Thoracic aorta (tissue), 2 donors: ENCODE results near the gene GRK2. TPM values are rescaled to one million over a fixed set of nuclear protein-coding genes. Genes with fewer than 3 reads are reported as not detected.

Experiments used
- ATAC-seq: fragments of 150-250 bp; one replicate; pipeline ENCODE4 v1.8.0; 2017; ENCODE audit warnings: low read depth; ENCODE audit not compliant: insufficient number of reproducible peaks, low FRiP score
- DNase-seq: peaks from one replicate; pipeline ENCODE4 v3.0.0-alpha.2; 2020; ENCODE audit warnings: low spot score
- H3K27ac ChIP-seq, 2 donors: fragments of 200-600 bp; sonication (generic); 1 replicate in 1 of 2; 2 replicates in 1 of 2; pipeline ENCODE4 v1.5.1; 2016; ENCODE audit warnings: mild to moderate bottlenecking in 2 of 2, moderate library complexity in 2 of 2
- H3K27me3 ChIP-seq: fragments of 200-600 bp; sonication (generic); replicated peaks from 2 replicates; pipeline ENCODE4 v1.6.0; 2016; ENCODE audit warnings: mild to moderate bottlenecking; ENCODE audit not compliant: insufficient read depth
- H3K36me3 ChIP-seq: fragments of 200-600 bp; sonication (generic); one replicate; pipeline ENCODE4 v1.5.1; 2016
- H3K4me1 ChIP-seq, 2 donors: fragments of 200-600 bp; sonication (generic); 1 replicate in 1 of 2; 2 replicates in 1 of 2; pipeline versions ENCODE4 v1.5.1 to v1.6.0; 2016; ENCODE audit warnings: low read depth in 2 of 2, mild to moderate bottlenecking in 1 of 2; ENCODE audit not compliant: control insufficient read depth in 1 of 2
- H3K4me3 ChIP-seq: fragments of 200-600 bp; sonication (generic); 2 replicates; pipeline ENCODE4 v1.5.1; 2016; ENCODE audit warnings: mild to moderate bottlenecking
- H3K9me3 ChIP-seq: fragments of 200-600 bp; sonication (generic); 2 replicates; pipeline ENCODE4 v1.5.1; 2016
- CTCF ChIP-seq: fragments of 200-600 bp; sonication (generic); IDR thresholded peaks from one replicate; pipeline ENCODE4 v1.5.1; 2019; ENCODE audit warnings: antibody characterized with exemption
- total RNA-seq, 2 donors: library from RNA; depleted of rRNA; stranded (reverse); fragments of >200 nt; gene quantifications; one replicate each; pipeline versions ENCODE4 v1.1.0 to v1.2.3, GENCODE V29; 2016

The GRK2 gene
- total RNA-seq, 2 donors from 2014 or later = 72.8 to 85.2 TPM

- H3K9me3 ChIP-seq = no peaks in the 10 kb centered on the region
- no peak for TF ChIP-seq CTCF
- ATAC-seq (no peak), DNase-seq (no peak)
- no peaks in the 10 kb centered on the region for H3K27me3 ChIP-seq
- no peaks in the 10 kb centered on the region for H3K36me3 ChIP-seq
- no peak overlapping the region for H3K4me3 ChIP-seq
- H3K27ac ChIP-seq = no peak overlapping the region
- peaks cover 0 to 13% of the 10 kb centered on the region in 2 donors for H3K4me1 ChIP-seq
These were observed 55.8 kb downstream of the GRK2 start for GRCh38 chr11:67322049-67322448.

GRCh38 chr11:67323526-67323925, 57.3 kb downstream of the GRK2 start:
- TF ChIP-seq CTCF = no peak
- no peak overlapping the region for H3K4me3 ChIP-seq
- DNase-seq (no peak), ATAC-seq (no peak)
- peaks cover 0 to 8% of the 10 kb centered on the region in 2 donors for H3K4me1 ChIP-seq
- H3K9me3 ChIP-seq = no peaks in the 10 kb centered on the region
- no peak overlapping the region for H3K27ac ChIP-seq
- no peaks in the 10 kb centered on the region for H3K27me3 ChIP-seq
- H3K36me3 ChIP-seq = no peaks in the 10 kb centered on the region

- no peaks in the 10 kb centered on the region for H3K36me3 ChIP-seq
- H3K9me3 ChIP-seq = no peaks in the 10 kb centered on the region
- no peak for TF ChIP-seq CTCF
- H3K4me3 ChIP-seq = no peak overlapping the region
- no peak for ATAC-seq
- no peaks in the 10 kb centered on the region for H3K4me1 ChIP-seq
- H3K27me3 ChIP-seq = no peaks in the 10 kb centered on the region
- no peak for DNase-seq
- no peak overlapping the region for H3K27ac ChIP-seq
These were observed 65.9 kb downstream of the GRK2 start for GRCh38 chr11:67332081-67332691.

Other genes with a start within 250 kb of the GRK2 start
- gene SYT12, start 243.3 kb upstream of the GRK2 start, total RNA-seq = 10 to 100 TPM in 1 of 2 donors, 1 to 10 TPM in 1; 3.2 to 16.9 TPM
- 10 to 100 TPM; 31.9 to 51.3 TPM for gene RHOD, start 209.6 kb upstream of the GRK2 start, total RNA-seq
- gene KDM2A, start 147.2 kb upstream of the GRK2 start, total RNA-seq = 100 to 1,000 TPM in 1 of 2 donors, 10 to 100 TPM in 1; 40.1 to 130 TPM
- 100 to 1,000 TPM in 1 of 2 donors, 10 to 100 TPM in 1; 66.6 to 101 TPM for gene ANKRD13D, start 22.8 kb downstream of the GRK2 start, total RNA-seq
- 10 to 100 TPM; 39.4 to 59.0 TPM for gene SSH3, start 37.1 kb downstream of the GRK2 start, total RNA-seq
- 100 to 1,000 TPM; 145 to 148 TPM for gene POLD4, start 87.1 kb downstream of the GRK2 start, total RNA-seq
- 10 to 100 TPM; 27.1 to 38.1 TPM for gene CLCF1, start 107.1 kb downstream of the GRK2 start, total RNA-seq
- gene RAD9A, start 125.5 kb downstream of the GRK2 start, total RNA-seq = 10 to 100 TPM; 15.8 to 23.0 TPM
- 10 to 100 TPM; 74.4 to 77.8 TPM for gene PPP1CA, start 135.4 kb downstream of the GRK2 start, total RNA-seq
- 1 to 10 TPM; 2.6 to 3.8 TPM for gene TBC1D10C, start 137.6 kb downstream of the GRK2 start, total RNA-seq
- 10 to 100 TPM in 1 of 2 donors, 1 to 10 TPM in 1; 7.9 to 10.8 TPM for gene CARNS1, start 149.2 kb downstream of the GRK2 start, total RNA-seq
- gene RPS6KB2, start 162.0 kb downstream of the GRK2 start, total RNA-seq = 10 to 100 TPM; 68.3 to 69.3 TPM
- gene PTPRCAP, start 171.2 kb downstream of the GRK2 start, total RNA-seq = 1 to 10 TPM; 4.0 to 7.2 TPM
- 10 to 100 TPM; 50.0 to 88.3 TPM for gene CORO1B, start 177.0 kb downstream of the GRK2 start, total RNA-seq
- gene GPR152, start 186.3 kb downstream of the GRK2 start, total RNA-seq = not detected
- gene CABP4, start 188.9 kb downstream of the GRK2 start, total RNA-seq = 1 to 10 TPM; 5.3 to 5.7 TPM
- gene TMEM134, start 202.8 kb downstream of the GRK2 start, total RNA-seq = 10 to 100 TPM; 66.7 to 67.7 TPM
- gene AIP, start 216.6 kb downstream of the GRK2 start, total RNA-seq = 10 to 100 TPM; 64.8 to 76.9 TPM
- gene PITPNM1, start 238.9 kb downstream of the GRK2 start, total RNA-seq = 10 to 100 TPM; 27.1 to 32.5 TPM
- 10 to 100 TPM; 53.3 to 73.4 TPM for gene CDK2AP2, start 241.7 kb downstream of the GRK2 start, total RNA-seq